Globus pallidus (tissue), 1 donor: ENCODE data around the gene PRRG4.
"Not testable (repeated sequence)": the region's sequence is repeated elsewhere in the genome, so short reads cannot be mapped to it uniquely, and the experiment has no call there.

Source experiments
- DNase-seq: peaks from one replicate; pipeline ENCODE4 v3.0.0-alpha.2; 2015; ENCODE audit warnings: low spot score

PRRG4 gene

GRCh38 chr11:32886180-32886579 lies 56.5 kb downstream of the PRRG4 start:
- DNase-seq = no peak

- not testable (repeated sequence) for DNase-seq
Observed at GRCh38 chr11:32887707-32888383, 58.1 kb downstream of the PRRG4 start.

DNA sequence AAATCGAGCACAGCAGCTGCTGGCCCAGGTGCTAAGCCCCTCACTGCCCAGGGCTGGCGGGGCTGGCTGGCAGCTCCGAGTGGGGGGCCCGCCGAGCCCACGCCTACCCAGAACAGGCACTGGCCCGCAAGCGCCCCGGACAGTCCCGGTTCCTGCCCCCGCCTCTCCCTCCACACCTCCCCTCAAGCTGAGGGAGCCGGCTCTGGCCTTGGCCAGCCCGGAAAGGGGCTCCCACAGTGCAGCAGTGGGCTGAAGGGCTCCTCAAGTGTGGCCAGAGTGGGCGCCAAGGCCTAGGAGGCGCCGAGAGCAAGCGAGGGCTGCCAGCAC lies 58.6 kb downstream of the PRRG4 start:
- DNase-seq = not testable (repeated sequence)

DNA sequence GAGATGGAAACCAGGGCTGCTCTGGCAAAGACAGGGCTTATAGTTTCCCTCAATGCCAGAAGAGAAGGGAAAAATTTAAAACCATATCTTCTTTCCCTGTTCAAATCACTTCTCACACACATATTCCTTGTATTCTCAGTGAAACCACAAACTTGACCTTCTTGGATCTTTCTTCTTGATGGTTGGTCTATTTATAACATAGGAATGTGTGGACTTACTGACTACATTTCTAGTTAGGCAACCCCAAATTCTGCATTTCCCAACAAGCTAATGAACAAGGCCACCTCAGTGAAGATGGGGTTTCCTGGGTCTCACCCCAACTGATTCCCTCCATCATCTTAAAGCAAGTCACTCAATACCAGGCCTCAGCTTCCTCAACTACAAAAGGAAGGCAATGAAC lies 59.1 kb downstream of the PRRG4 start:
- no peak for DNase-seq

GRCh38 chr11:32890843-32891656 lies 61.3 kb downstream of the PRRG4 start:
- DNase-seq = no peak

DNA sequence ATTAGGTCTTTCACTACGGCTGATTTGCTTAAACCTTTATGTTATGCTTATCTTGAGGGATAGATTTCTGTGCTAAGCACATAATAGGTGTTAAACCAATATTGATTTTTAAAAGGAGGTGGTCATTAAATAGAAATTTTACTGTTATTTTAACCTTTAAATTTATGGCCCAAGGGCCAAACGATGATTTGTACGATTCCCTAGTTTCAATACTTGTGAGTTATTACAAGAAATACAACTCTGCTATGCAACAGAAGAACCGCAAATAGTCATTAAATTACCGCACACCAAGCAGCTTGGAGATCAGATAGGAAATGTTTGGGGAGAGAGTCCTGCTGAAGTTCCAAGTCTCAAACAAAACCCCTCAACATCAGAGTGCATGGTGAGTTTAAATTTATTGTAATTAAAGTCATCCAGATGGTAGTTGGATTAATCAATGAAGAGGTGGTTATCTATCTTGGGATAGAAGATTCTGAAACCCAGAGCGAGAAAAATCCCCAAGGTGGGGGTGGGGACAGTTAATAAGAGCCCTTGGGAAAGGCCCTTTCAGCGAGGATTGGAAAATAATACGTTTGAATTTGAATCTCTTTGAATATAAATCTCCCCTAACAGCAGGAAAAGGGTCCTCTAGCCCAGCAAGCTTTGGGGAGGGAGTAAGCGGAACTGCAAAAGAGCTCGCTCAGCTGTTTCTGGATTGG lies 62.1 kb downstream of the PRRG4 start:
- DNase-seq = no peak

DNA sequence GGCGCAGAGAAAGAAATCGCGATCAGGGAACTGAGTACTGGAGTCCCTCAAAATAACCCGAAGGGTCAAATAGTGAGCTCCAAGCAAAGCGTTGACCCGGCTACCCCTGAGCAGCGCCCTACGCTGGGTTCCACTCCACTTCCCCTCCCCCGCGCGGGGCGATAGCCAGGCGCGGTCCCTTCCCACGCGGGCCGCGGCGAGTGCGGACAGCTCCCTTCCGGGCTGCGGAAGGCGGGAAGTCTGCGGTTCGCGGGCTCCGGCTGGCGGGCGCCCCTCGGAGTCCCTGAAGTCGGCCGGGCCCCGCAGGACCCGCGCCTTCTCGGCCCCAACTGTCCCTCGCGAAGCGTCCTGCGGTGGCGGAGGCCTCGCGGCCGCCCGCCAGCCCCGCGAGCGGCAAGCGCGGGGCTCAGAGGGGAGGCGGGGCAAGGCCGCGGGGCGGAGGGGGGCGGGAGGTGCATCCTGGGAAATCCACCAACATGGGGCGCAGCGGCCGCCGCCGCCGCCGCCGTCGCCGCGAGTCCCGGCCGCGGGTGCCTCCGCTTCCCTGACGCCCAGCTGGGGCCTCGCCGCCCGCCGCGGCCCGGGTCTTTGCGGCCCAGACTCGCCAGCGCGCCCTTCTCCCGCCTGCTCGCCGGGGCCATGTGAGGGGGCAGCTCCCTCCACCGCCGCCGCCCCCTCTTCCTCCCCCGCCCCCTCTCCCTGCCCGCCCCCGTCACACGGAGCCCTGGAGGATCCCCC lies 62.8 kb downstream of the PRRG4 start, which contains the start of gene QSER1:
TSS of gene QSER1 (plus strand) at position 457 of the 738 bp plus-strand sequence. CDS start 315 bp downstream, outside the sequence.
- peak; percentile 73 for DNase-seq

DNA sequence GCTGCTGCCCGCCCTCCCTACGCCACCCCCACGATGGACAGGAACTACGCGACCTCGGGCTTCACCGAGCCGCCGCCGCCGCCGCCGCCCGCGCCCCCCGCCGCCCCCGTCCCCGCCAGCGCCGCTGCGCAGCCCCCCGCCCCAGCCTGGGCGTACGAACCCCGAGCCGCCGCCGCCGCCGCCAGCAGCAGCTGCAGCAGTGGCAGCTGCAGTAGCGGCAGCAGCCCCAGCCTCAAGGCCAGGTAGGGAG lies 63.3 kb downstream of the PRRG4 start:
- no peak for DNase-seq

DNA sequence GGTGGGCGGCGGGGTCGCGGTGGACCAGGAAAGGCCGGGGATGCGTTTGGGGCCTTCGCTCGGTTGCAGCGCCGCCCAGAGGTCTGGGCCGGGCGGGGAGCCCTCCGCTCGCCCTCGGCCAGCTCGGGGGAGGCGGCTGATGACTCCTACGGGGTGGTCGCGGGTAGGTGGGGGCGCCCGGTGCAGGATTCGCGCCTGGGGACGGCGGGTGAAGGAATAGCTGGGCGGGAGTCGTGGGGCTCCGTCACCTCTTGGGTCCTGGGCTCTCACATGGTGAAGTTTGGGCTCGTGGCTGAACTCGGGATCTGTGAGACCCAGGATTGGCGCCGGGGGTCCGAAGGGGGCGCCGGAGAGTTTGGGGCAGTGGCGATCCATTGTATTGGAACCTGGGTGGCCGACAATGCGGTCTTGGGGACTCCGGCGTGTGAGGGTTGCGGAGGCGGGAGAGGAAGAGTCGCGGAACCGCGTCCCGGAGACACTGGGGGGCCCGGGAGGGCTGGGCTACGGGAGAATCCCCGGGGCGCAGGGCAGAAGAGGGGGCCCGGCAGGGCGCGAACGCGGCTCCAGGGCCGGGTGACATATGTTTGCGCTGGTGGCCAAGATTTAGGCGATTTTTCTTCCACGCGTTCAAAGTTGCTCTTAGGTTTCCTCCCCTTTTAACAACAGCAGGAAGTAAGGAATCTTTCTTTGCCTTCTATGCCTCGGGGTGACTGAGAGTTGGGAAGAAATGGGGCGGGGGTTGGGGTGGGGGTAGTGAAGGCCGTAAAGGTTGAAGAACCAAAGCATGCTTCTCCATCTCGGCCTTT lies 63.8 kb downstream of the PRRG4 start:
- peak; percentile 48 for DNase-seq

GRCh38 chr11:32894149-32894827 lies 64.6 kb downstream of the PRRG4 start:
- peak; percentile 33 for DNase-seq

- no peak for DNase-seq
Observed at GRCh38 chr11:32894921-32895320, 65.2 kb downstream of the PRRG4 start.

DNA sequence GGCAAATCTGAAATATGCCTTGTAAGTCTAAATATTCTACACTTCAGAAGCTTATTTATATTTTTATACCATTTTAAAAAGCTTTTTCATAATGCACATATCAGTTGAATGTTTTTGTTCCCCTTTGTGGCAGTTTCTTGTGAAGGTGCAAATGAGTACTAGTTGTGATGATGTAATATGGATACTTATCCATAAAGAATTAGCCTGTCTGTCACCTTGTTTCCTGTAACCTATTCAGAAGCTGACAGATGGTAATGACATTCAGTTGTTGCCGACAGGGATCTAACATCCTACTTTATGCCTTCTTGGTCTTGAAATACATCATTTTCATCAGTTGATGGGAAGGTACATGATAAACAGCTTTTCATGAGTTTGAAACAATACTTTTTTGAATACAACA lies 65.7 kb downstream of the PRRG4 start:
- DNase-seq = no peak

- DNase-seq = no peak
Observed at GRCh38 chr11:32897103-32897502, 67.4 kb downstream of the PRRG4 start.

GRCh38 chr11:32899438-32899837 lies 69.7 kb downstream of the PRRG4 start:
- no peak for DNase-seq

GRCh38 chr11:32902089-32902665 lies 72.5 kb downstream of the PRRG4 start:
- no peak for DNase-seq

- no peak for DNase-seq
Observed at GRCh38 chr11:32905028-32905667, 75.4 kb downstream of the PRRG4 start.
